Stimulated activated CD4-positive, alpha-beta T cell treated with anti-CD3 and anti-CD28 coated beads, TNF-alpha, amount 100 ng/mL, for 24 hours (primary cell): ENCODE measurements around the gene RABL2A.
"Not testable (repeated sequence)": the region's sequence is repeated elsewhere in the genome, so short reads cannot be mapped to it uniquely, and the experiment has no call there.

Source experiments
- DNase-seq, 3 experiments: peaks; one replicate each; pipeline ENCODE4 v3.0.0-alpha.2; 2020; ENCODE audit warnings: low read depth in 3 of 3

RABL2A gene

GRCh38 chr2:113685471-113685870 lies 58.4 kb downstream of the RABL2A start:
- no peak for DNase-seq

GRCh38 chr2:113686537-113686936 lies 59.5 kb downstream of the RABL2A start:
- no peak for DNase-seq

- DNase-seq = not testable (repeated sequence)
These were observed 63.8 kb downstream of the RABL2A start for GRCh38 chr2:113690871-113691270.
